PC-3 (cell line): ENCODE measurements around the gene ELMO2. TPM values are rescaled to one million over a fixed set of nuclear protein-coding genes. Genes with fewer than 3 reads are reported as not detected.

Experiments
- ATAC-seq: fragments of 200-7000 bp; cut with Tn5 transposase; 2 replicates; pipeline ENCODE4 v1.9.1; 2020; ENCODE audit warnings: mild to moderate bottlenecking, moderate library complexity
- BruUV-seq: library from RNA; stranded (reverse); fragments of 400-500 nt; replicated peaks from 2 replicates; lab custom pipeline; 2021; lab: Mats Ljungman, UMichigan
- CTCF ChIA-PET: fragments of 300-600 bp; sonication (Branson Sonifier 250); formaldehyde crosslinking; loops from one replicate; lab custom pipeline; 2022; ENCODE audit warnings: antibody characterized with exemption; lab: Charles Lee
- POLR2A ChIA-PET: fragments of 300-600 bp; sonication (Branson Sonifier 250); formaldehyde crosslinking; loops from one replicate; lab custom pipeline; 2022; ENCODE audit warnings: antibody characterized with exemption; ENCODE audit not compliant: unreplicated experiment; lab: Charles Lee
- DNase-seq: peaks from one replicate; pipeline ENCODE4 v3.0.0-alpha.2; 2015
- H2AFZ ChIP-seq: fragments of 300-600 bp; sonication (generic); 2 replicates; pipeline ENCODE4 v1.6.0; 2016; ENCODE audit warnings: antibody characterized with exemption, low read length
- H3F3A ChIP-seq: fragments of 300-600 bp; sonication (generic); one replicate; pipeline ENCODE4 v1.6.0; 2017; ENCODE audit warnings: antibody characterized with exemption, low read length, control low read depth, mild to moderate bottlenecking; ENCODE audit not compliant: unreplicated experiment
- H3K27ac ChIP-seq: fragments of 300-600 bp; sonication (generic); 2 replicates; pipeline ENCODE4 v1.5.1; 2016; ENCODE audit warnings: mild to moderate bottlenecking, low read length
- H3K27me3 ChIP-seq: fragments of 300-600 bp; sonication (generic); 2 replicates; pipeline ENCODE4 v1.6.1; 2016; ENCODE audit warnings: low read length, mixed read lengths
- H3K36me3 ChIP-seq: fragments of 300-600 bp; sonication (generic); 2 replicates; pipeline ENCODE4 v1.6.1; 2016; ENCODE audit warnings: low read depth, mixed run types, low read length, mixed read lengths
- H3K4me1 ChIP-seq: fragments of 300-600 bp; sonication (generic); 2 replicates; pipeline ENCODE4 v1.5.1; 2016; ENCODE audit warnings: low read length; ENCODE audit not compliant: insufficient read depth
- H3K4me2 ChIP-seq: fragments of 300-600 bp; sonication (generic); 2 replicates; pipeline ENCODE4 v1.6.0; 2016; ENCODE audit warnings: low read length
- H3K4me3 ChIP-seq: fragments of 300-600 bp; sonication (generic); 2 replicates; pipeline ENCODE4 v1.5.1; 2016; ENCODE audit warnings: mild to moderate bottlenecking, low read length, mixed read lengths
- H3K79me2 ChIP-seq: fragments of 300-600 bp; sonication (generic); 2 replicates; pipeline ENCODE4 v1.6.1; 2017; ENCODE audit warnings: low read length, mixed read lengths
- H3K9ac ChIP-seq: fragments of 300-600 bp; sonication (generic); 2 replicates; pipeline ENCODE4 v1.6.0; 2016; ENCODE audit warnings: mild to moderate bottlenecking, low read length
- H3K9me2 ChIP-seq: fragments of 300-600 bp; sonication (generic); replicated peaks from 2 replicates; pipeline ENCODE4 v1.6.1; 2016; ENCODE audit warnings: mixed run types, low read length, mixed read lengths
- H3K9me3 ChIP-seq: fragments of 300-600 bp; sonication (generic); 2 replicates; pipeline ENCODE4 v1.6.1; 2016; ENCODE audit warnings: low read length, mixed read lengths
- H4K20me1 ChIP-seq: fragments of 300-600 bp; sonication (generic); 2 replicates; pipeline ENCODE4 v1.6.1; 2016; ENCODE audit warnings: low read length, mixed read lengths
- EZH2 ChIP-seq: fragments of 300-600 bp; sonication (generic); IDR thresholded peaks from one replicate; pipeline ENCODE4 v1.6.1; 2017; ENCODE audit warnings: antibody characterized with exemption, mild to moderate bottlenecking, low read length; ENCODE audit not compliant: unreplicated experiment
- EZH2phosphoT487 ChIP-seq: fragments of 300-600 bp; sonication (generic); IDR thresholded peaks from 2 replicates; pipeline ENCODE4 v1.6.1; 2018; ENCODE audit warnings: mild to moderate bottlenecking, antibody characterized with exemption, low read length, borderline replicate concordance
- intact Hi-C: fragments of 100-400 bp; cut with micrococcal nuclease; formaldehyde crosslinking; loops from 2 replicates; pipeline ENCODE4 v1.9.0; 2023
- total RNA-seq: library from RNA; depleted of rRNA; stranded (reverse); fragments of >200 nt; gene quantifications from 2 replicates; pipeline ENCODE4 v1.2.3, GENCODE V29; 2014
- TF ChIP-seq, protein P1 (sequence below): fragments of 300-600 bp; sonication (generic); conservative IDR thresholded peaks from 2 replicates; pipeline ENCODE4 v1.5.1; 2017; ENCODE audit warnings: antibody characterized with exemption, low read depth, mild to moderate bottlenecking, low read length

ELMO2 gene
- total RNA-seq, 1 experiment from 2014 or later, result 29.0 TPM

DNA sequence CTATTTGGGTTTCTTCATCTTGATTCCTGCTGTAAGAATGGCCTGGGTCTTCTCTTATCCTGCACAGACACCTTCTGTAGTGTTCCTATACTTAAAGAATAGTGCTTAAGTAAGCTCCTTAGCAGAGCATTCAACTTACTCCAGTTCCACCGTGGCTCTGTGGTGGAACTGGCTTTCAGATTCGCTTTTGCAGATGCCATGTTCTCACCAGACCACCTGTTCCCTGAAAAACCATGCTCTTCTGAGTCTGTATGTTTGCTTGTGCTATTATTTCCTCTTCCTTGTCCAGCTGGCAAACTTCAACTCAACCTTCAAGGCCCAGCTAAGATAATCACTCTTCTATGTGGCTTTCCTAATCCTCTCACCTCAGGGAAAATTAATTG lies 4.9 kb downstream of the ELMO2 start:
- Histone ChIP-seq H3K9ac (no peak overlapping the region), H4K20me1 (no peaks in the 10 kb centered on the region; the same call in 1 of the 2 replicates)
- CTCF ChIA-PET, result no interaction called here

DNA sequence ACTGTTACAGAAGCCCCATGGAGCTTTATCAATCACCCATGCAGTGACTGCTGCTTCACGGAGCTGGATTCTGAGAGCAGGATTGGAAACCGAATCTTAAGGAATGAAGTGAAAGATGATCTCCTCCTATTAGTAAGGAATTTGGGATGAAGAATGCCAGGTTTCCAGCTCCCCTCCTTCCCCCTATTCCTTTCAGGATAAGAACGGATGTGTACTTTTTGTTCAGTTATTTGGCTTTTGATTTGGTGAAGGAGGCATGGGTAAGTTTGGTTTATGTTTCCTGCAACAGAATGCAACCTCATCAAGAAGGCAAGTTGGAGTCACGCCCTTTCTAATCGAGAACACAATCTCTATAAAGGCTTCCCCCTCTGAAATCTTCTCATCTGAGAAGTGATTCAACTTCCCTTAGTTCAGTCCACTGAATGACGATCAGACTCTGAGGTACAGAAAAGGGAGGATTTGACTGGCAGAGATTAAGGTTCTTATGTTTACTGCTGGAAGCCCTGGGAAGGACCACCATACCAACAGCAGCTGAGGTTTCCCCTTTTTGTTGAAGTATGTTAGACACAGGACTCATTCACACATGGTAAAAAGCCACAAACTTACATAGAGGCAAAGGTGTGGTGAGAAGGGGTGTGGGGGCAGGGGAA lies 5.5 kb downstream of the ELMO2 start:
- no peak overlapping the region for H2AFZ ChIP-seq
- peaks cover 46% of the 10 kb centered on the region for H3K79me2 ChIP-seq
- H3K4me2 ChIP-seq, result peak overlapping the region; percentile 12
- ATAC-seq, result peak; percentile 28
- TF ChIP-seq EZH2 (no peak), EZH2phosphoT487 (no peak)
- TF ChIP-seq, protein P1, sequence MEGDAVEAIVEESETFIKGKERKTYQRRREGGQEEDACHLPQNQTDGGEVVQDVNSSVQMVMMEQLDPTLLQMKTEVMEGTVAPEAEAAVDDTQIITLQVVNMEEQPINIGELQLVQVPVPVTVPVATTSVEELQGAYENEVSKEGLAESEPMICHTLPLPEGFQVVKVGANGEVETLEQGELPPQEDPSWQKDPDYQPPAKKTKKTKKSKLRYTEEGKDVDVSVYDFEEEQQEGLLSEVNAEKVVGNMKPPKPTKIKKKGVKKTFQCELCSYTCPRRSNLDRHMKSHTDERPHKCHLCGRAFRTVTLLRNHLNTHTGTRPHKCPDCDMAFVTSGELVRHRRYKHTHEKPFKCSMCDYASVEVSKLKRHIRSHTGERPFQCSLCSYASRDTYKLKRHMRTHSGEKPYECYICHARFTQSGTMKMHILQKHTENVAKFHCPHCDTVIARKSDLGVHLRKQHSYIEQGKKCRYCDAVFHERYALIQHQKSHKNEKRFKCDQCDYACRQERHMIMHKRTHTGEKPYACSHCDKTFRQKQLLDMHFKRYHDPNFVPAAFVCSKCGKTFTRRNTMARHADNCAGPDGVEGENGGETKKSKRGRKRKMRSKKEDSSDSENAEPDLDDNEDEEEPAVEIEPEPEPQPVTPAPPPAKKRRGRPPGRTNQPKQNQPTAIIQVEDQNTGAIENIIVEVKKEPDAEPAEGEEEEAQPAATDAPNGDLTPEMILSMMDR, result no peak
- peaks cover 4% of the 10 kb centered on the region for H3K36me3 ChIP-seq
- no TSS peak for BruUV-seq
- no peaks in the 10 kb centered on the region for H3K9me2 ChIP-seq
- H3K9ac ChIP-seq, result no peak overlapping the region
- DNase-seq, result peak; percentile 20
- peaks cover 43% of the 10 kb centered on the region for H3K4me1 ChIP-seq
- intact Hi-C loops, result no loop called here
- H3K4me3 ChIP-seq, result no peak overlapping the region
- H3K27ac ChIP-seq, result no peak overlapping the region
- ChIA-PET POLR2A (no interaction called here), CTCF (no interaction called here)
- no peaks in the 10 kb centered on the region; the same call in 1 of the 2 replicates for H4K20me1 ChIP-seq
- H3K9me3 ChIP-seq, result no peaks in the 10 kb centered on the region
- no peaks in the 10 kb centered on the region for H3K27me3 ChIP-seq
- H3F3A ChIP-seq, result no peaks in the 10 kb centered on the region

More for the DNA sequence above, 4.9 kb downstream of the ELMO2 start:
- TF ChIP-seq, protein P1, result no peak
- TF ChIP-seq EZH2 (no peak), EZH2phosphoT487 (no peak)
- no peaks in the 10 kb centered on the region for H3K9me3 ChIP-seq
- H3K79me2 ChIP-seq, result peaks cover 47% of the 10 kb centered on the region
- no TSS peak for BruUV-seq
- peaks cover 43% of the 10 kb centered on the region for H3K4me1 ChIP-seq
- H3K27ac ChIP-seq, result no peak overlapping the region
- no peaks in the 10 kb centered on the region for H3F3A ChIP-seq
- ATAC-seq (no peak), DNase-seq (no peak)
- no peak overlapping the region for H3K4me3 ChIP-seq
- peaks cover 4% of the 10 kb centered on the region for H3K36me3 ChIP-seq
- POLR2A ChIA-PET, result no interaction called here
- peak overlapping the region; percentile 5; the same call in 1 of the 2 replicates for H3K4me2 ChIP-seq
- intact Hi-C loops, result no loop called here
- no peak overlapping the region for H2AFZ ChIP-seq
- H3K27me3 ChIP-seq, result no peaks in the 10 kb centered on the region
- H3K9me2 ChIP-seq, result no peaks in the 10 kb centered on the region

DNA sequence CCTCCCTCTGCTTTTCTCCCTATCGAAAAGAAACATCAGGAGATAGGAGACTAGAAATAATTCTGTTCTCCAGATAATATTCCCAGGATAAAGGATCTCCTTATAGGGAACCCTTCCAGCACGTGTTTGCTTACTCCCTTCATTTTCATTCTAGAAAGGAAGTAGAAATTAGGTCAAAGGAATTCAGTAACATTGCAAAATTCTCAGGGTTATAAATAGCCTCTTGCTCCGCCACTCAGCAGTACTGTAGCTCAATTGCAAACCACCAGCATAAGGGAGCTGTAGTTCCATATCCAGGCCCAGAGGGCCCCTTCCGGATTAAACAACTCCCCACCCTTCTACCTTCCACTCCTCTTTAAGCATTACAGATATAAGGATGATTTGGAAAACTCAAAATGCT lies 6.2 kb downstream of the ELMO2 start:
- no peak overlapping the region for H3K27ac ChIP-seq
- no TSS peak for BruUV-seq

More for the DNA sequence above, 6.2 kb downstream of the ELMO2 start:
- H3K27me3 ChIP-seq, result no peaks in the 10 kb centered on the region
- H3F3A ChIP-seq, result no peaks in the 10 kb centered on the region
- peaks cover 4% of the 10 kb centered on the region for H3K36me3 ChIP-seq
- no peak overlapping the region for H3K9ac ChIP-seq
- no peak overlapping the region for H2AFZ ChIP-seq
- H4K20me1 ChIP-seq, result no peaks in the 10 kb centered on the region; the same call in 1 of the 2 replicates
- H3K4me3 ChIP-seq, result no peak overlapping the region
- TF ChIP-seq EZH2, result no peak
- TF ChIP-seq, protein P1, result no peak
- TF ChIP-seq EZH2phosphoT487, result no peak
- no peaks in the 10 kb centered on the region for H3K9me3 ChIP-seq
- peaks cover 39% of the 10 kb centered on the region for H3K79me2 ChIP-seq
- H3K4me1 ChIP-seq, result peaks cover 41% of the 10 kb centered on the region
- CTCF ChIA-PET, result no interaction called here
- ATAC-seq, result no peak
- peak overlapping the region; percentile 12; the same call in 1 of the 2 replicates for H3K4me2 ChIP-seq
- intact Hi-C loops, result no loop called here
- DNase-seq, result no peak
- POLR2A ChIA-PET, result no interaction called here
- no peaks in the 10 kb centered on the region for H3K9me2 ChIP-seq
